ENCODE results near the gene MSRB2.
A peak's percentile ranks its signal among the peaks of the same experiment; 100 is the strongest.

MSRB2 gene

DNA sequence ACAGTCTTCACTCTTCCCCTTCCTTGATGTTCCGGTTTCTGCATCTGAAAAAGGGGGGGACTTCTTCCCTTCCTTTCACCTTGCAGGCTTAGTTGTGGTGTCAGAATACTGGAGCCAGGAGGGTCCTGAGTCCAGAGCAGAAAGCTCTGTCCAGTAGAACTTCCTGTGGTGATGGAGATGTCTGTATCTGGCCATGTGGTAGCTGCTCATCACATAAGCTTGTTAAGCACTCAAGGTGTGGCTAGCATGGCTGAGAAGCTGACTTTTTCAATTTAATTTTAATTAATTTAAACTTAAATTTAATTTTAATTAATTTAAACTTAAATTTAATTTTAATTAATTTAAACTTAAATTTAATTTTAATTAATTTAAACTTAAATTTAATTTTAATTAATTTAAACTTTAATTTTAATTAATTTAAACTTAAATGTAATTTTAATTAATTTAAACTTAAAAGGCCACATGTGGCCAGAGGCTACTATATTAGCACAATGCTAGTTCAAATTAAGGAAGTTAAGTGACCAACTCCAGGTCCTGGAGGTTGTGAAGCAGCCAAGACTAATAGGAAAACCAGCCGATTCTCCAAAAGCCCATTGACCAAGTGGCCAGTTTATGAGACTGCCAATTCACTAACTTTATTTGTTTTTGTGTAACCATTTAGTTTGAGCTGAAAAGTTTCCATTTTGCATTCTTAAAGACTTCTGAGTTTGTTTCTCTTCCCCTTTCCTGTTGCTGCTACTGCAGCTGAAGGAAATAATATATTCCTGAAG, 16.3 kb downstream of the MSRB2 start:
- DNase-seq (ENCODE audit: low spot score), result no peak

DNA sequence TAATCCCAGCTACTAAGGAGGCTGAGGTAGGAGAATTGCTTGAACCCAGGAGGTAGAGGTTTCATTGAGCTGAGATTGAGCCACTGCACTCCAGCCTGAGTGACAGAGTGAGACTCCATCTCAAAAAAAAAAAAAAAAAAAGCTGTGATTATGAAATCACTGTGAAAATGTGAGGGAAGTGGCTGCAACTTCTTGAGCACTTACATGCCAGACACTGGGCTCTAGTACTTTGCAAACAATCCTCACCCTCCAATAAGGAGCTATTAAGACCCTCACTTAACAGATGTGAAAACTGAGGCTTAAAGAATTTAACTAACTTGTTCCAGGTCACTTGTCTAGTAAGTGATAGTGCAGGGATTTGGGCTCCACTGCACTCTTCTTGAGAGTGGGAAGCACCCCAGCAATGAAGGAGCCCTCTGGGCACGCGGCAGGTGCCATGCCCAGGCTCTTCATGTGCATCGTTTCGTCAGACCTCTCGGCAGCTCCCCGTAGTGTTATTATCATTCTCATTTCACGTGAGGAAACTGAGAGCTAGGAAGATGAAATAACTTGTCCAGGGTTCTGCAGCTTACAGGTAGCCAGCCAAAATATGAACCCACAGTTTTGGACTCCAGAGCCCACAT, 19.0 kb downstream of the MSRB2 start:
- no peak for DNase-seq (ENCODE audit: low spot score)

DNA sequence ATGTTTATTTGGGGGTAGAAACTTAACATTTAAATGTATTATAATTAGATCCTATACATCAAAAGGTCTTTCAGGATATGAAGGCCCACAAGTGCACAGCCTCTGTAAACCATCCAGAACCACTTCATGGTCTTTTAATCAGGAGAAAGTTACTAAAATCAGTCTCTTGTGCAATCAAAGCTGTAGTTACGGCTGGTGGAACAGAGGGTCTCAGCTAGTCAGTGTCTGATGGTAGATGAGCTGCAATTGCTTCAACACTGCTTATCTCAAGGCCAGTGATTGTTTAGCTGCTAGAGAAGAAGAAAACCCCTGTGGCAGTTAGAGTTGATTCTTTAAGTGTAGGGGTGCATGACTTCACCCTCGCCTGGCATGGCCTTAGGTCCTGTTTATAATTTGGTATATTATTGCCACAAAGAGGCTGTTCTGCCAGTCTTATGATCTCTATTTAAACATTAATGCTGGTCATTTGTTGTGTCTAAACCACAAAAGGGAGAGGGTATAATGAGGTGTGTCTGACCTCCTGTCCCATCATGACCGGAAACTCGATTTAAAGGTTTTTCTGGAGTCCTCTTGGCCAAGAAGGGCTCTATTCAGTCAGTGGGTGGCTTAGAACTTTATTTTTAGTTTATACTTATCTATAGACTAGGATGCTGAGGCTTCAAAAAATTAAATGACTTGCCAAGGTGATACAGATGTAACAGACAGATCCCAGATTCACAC, 21.3 kb downstream of the MSRB2 start:
- no peak for DNase-seq (ENCODE audit: low spot score)

- DNase-seq (ENCODE audit: low spot score), result no peak
These were observed 24.9 kb downstream of the MSRB2 start for GRCh38 chr10:23120001-23120934.

GRCh38 chr10:23121135-23121534, 25.8 kb downstream of the MSRB2 start:
- DNase-seq (ENCODE audit: low spot score), result no peak

DNA sequence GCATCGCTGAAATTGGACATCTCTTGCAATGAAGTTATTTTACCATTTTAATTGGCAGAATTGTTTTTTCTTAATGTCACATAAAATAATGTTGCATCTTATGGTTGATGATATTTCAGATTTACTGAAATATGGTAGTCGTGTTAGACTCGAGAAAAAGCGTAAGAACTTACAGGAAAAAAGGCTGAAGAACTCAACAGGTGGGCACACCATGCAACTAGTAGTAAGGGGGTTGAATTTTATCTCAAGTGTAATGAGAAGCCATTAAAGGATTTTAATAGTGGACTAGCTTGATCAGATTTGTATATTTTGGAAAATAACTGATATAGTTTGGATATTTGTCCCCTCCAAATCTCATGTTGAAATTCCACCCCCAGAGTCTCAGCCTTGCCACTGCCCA, 41.1 kb downstream of the MSRB2 start:
- DNase-seq (ENCODE audit: low spot score), result no peak

GRCh38 chr10:23139677-23140076, 44.3 kb downstream of the MSRB2 start:
- no peak for DNase-seq (ENCODE audit: low spot score)

- no peak for DNase-seq (ENCODE audit: low spot score)
These were observed 46.6 kb downstream of the MSRB2 start for GRCh38 chr10:23141995-23142394.

GRCh38 chr10:23146258-23146657, 50.9 kb downstream of the MSRB2 start:
- DNase-seq (ENCODE audit: low spot score), result no peak

GRCh38 chr10:23147035-23147434, 51.7 kb downstream of the MSRB2 start:
- DNase-seq (ENCODE audit: low spot score), result no peak

DNA sequence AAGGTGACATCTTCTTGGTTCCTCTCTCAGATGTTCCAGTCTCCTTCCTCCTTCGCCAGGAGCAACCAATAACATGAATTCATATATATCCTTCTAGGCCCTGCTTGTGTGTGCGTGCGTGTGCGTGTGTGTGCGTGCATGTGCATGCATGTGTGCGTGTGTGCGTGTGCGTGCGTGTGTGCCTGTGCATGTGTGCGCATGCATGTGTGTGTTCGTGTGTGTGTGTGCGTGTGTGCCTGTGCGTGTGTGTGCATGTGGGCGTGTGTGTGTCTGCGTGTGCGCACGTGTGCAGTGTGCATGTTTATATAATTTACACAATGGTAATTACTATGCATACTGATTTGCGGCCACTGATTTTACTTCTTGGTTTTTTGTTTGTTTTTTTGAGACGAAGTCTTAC, 52.8 kb downstream of the MSRB2 start:
- DNase-seq (ENCODE audit: low spot score), result no peak

DNA sequence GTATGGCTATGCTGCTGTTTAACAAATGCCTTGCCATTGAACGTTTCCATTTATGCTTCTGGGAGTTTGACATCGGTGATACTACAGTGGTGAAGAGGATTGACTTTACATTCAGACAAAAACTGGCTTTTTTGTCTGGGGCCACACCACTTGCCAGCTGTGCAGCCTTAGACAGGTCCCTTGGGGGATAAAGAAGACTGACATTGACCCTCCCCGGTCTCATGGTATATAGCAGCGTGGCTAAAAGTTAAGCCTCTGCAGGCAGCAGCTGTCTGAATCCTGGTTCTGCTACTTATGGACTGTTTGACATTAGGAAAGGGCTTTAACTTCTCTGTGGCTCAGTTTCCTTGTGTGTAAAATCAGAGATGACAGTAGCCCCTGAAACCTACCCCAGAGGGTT, 54.7 kb downstream of the MSRB2 start:
- no peak for DNase-seq (ENCODE audit: low spot score)

- no peak for DNase-seq (ENCODE audit: low spot score)
These were observed 55.2 kb downstream of the MSRB2 start for GRCh38 chr10:23150610-23151009.

- no peak for DNase-seq (ENCODE audit: low spot score)
These were observed 55.7 kb downstream of the MSRB2 start for GRCh38 chr10:23151071-23151470.

- DNase-seq (ENCODE audit: low spot score), result no peak
These were observed 59.8 kb downstream of the MSRB2 start for GRCh38 chr10:23155169-23155568.

GRCh38 chr10:23156447-23157150, 61.2 kb downstream of the MSRB2 start:
- no peak for DNase-seq (ENCODE audit: low spot score)

- DNase-seq (ENCODE audit: low spot score), result no peak
These were observed 61.9 kb downstream of the MSRB2 start for GRCh38 chr10:23157239-23157681.

DNA sequence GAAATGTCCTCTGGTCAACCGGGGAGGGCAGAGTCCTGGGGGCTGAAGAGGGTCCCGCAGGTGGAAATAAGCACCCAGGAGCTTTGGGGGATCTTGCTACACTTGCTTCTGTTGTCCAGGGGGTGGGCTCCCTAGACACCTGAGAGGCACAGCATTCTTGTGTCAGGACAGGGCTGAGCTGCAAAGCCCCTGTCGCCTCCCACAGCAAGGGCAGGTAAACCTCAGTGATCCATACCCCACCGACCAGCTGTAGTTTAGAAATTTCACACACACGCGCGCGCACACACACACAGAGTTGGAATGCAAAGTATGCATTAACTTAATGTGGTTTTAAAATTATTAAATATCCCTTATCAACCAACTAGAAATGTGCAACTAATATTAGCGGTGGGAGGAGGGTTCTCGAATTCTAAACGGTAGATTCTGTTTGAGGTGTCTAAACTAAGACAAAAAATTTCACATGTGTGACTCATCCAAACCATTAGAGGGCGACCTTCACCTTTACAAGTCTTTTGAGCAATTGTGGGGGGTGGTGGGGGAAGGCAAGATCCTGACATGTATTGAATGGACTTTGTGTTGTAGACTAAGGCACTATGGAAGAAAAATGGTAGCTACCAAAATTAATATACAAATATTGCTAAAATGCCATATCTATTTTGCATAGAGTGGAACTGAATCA, 62.5 kb downstream of the MSRB2 start:
- DNase-seq (ENCODE audit: low spot score), result peak; percentile 46

DNA sequence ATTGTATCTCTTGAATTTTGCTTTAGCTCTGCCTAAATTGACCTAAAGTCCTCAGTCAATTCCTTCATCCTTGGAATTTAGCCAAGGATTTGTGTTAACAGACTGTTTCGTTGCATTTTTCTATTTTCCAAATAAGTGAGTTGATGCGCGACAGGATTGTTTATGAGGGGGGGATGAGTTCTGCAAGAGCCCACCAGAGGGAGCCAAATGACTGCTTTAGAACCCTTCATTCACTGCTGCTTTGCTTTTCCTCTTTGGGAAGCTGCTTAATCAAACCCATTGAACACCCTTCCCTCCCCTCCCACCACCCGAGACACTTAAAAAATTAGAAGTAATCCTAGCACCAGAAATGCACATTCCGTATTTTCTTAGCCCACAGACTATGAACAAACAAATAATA, 63.0 kb downstream of the MSRB2 start:
- DNase-seq (ENCODE audit: low spot score), result peak; percentile 72

GRCh38 chr10:23171232-23171876, 76.0 kb downstream of the MSRB2 start:
- no peak for DNase-seq (ENCODE audit: low spot score)
